GM10248 (cell line): ENCODE data around the gene C11orf91.
A peak's percentile ranks its signal among the peaks of the same experiment; 100 is the strongest.

ENCODE experiments used
- CTCF ChIA-PET: fragments of 300-600 bp; sonication (Branson Sonifier 250); formaldehyde crosslinking; extraction: SDS; loops from one replicate; lab custom pipeline; 2021; ENCODE audit warnings: antibody characterized with exemption; lab: Yijun Ruan, JAX
- POLR2A ChIA-PET: fragments of 350-650 bp; sonication (Branson Sonifier 250); formaldehyde crosslinking; extraction: SDS; loops from one replicate; lab custom pipeline; 2020; ENCODE audit warnings: antibody characterized with exemption; lab: Yijun Ruan, JAX
- DNase-seq: peaks from one replicate; pipeline ENCODE4 v3.0.0; 2012; ENCODE audit errors: extremely low spot score
- CTCF ChIP-seq: IDR thresholded peaks from 2 replicates; pipeline ENCODE4 v1.5.1; 2012; ENCODE audit warnings: mild to moderate bottlenecking, low read depth; ENCODE audit errors: extremely low read depth, missing control alignments, control extremely low read depth

C11orf91 gene

GRCh38 chr11:33737362-33737821, 36.8 kb upstream of the C11orf91 start:
- TF ChIP-seq CTCF = no peak
- ChIA-PET CTCF (interaction anchor here (0.9 to 18.5 kb wide), 6 partner anchors 16 to 195 kb away, joined by 3 to 265 read pairs (median 4); no protein-coding TSS in a partner anchor), POLR2A (interaction anchor here (0.6 kb wide), 1 partner anchor 41 kb away, joined by 3 read pairs; no protein-coding TSS in a partner anchor)
- DNase-seq = no peak

DNA sequence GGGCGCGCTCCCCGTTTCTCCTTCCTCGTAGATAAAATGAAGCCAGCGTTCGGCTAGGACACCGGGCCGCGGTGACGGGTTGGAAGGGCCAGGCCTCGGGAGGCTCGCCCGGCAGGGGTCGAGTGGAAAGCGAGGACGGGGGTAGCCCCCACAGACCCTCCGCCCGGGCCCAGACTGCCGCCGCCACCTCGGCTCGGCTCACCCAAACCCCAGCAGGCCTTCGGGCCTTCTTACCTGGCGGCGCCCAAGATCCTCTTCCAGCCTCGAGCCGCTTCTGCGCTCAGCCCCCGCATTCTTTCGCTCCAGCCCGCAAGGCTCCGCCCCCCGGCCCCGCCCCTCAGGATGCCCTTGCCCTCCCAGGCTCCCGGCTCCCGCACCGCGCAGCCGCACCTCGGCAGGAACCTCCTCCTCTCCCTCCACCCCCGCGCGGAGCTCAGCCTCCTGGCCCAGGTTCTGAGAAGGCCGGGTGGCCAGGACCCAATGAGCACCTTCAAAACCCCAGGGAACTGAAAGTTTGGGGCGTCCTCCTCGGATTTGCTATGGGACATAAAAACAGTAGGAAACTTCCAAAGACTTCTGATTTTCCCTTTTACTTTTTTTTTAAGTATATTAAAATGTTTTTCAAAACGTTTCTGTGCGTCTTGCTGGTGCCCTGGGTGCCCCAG, 35.7 kb upstream of the C11orf91 start, which contains the start of gene CD59:
TSS of gene CD59 (minus strand) at position 276 of the 665 bp plus-strand sequence. CDS start 13,978 bp downstream, outside the sequence.
- POLR2A ChIA-PET = interaction anchor here (0.6 to 0.7 kb wide), 2 partner anchors 54 to 1919 kb away, joined by 3 read pairs; no protein-coding TSS in a partner anchor
- TF ChIP-seq CTCF = no peak
- CTCF ChIA-PET = interaction anchor here (1.2 to 18.5 kb wide), 5 partner anchors 16 to 194 kb away, joined by 3 to 265 read pairs (median 4); no protein-coding TSS in a partner anchor
- peak; percentile 90 for DNase-seq

DNA sequence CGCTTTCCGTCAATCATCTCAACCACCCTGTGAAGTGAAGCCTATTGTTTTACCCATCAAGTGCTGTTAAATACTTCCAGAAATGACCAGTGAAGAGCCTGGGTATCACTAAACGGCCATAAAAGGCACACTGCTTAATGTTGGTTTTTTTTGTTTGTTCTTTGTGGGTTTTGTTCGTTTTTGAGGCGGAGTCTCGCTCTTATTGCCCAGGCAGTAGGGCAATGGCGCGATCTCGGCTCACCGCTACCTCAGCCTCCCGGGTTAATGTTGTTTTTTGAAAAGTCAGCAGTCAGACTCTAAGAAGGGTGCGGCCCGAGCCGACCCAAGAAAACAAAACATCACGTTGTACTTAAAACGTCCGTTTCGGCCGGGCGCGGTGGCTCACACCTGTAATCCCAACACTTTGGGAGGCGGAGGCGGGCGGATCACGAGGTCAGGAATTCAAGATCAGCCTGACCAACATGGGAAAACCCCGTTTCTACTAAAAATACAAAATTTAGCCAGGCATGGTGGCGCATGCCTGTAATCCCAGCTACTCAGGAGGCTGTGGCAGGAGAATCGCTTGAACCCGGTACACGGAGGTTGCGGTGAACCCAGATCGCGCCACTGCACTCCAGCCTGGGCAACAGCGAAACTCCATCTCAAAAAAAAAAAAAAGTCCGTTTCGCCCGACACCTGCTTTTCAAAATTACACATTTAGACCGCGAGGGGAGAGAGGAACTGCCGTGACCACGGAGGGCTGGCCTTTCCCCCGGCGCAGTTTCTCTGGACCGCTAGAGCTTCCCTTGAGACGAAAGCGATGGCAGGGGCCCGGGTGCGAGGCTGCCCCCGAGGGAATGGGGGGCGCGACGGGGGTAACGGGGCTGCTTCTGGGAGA, 34.9 kb upstream of the C11orf91 start:
- ChIA-PET CTCF (interaction anchor here (1.4 to 18.5 kb wide), 3 partner anchors 15 to 29 kb away, joined by 3 to 265 read pairs (median 6); no protein-coding TSS in a partner anchor), POLR2A (interaction anchor here (0.7 kb wide), 2 partner anchors 38 to 455 kb away, joined by 3 read pairs; no protein-coding TSS in a partner anchor)
- no peak for TF ChIP-seq CTCF
- peak; percentile 73 for DNase-seq

- CTCF ChIA-PET = interaction anchor here (1.0 to 18.5 kb wide), 3 partner anchors 14 to 33 kb away, joined by 3 to 265 read pairs (median 7); no protein-coding TSS in a partner anchor
- POLR2A ChIA-PET = no interaction called here
- DNase-seq = no peak
Observed at GRCh38 chr11:33734441-33735270, 34.0 kb upstream of the C11orf91 start.

GRCh38 chr11:33733980-33734379, 33.4 kb upstream of the C11orf91 start:
- no peak for TF ChIP-seq CTCF
- ChIA-PET POLR2A (no interaction called here), CTCF (interaction anchor here (0.6 to 18.5 kb wide), 5 partner anchors 9 to 146 kb away, joined by 3 to 265 read pairs (median 7); no protein-coding TSS in a partner anchor)
- no peak for DNase-seq

More at GRCh38 chr11:33734441-33735270, 34.0 kb upstream of the C11orf91 start:
- TF ChIP-seq CTCF = no peak
